Measurements from ENCODE around the gene RELN. TPM values are rescaled to one million over a fixed set of nuclear protein-coding genes. Genes with fewer than 3 reads are reported as not detected.
A peak's percentile ranks its signal among the peaks of the same experiment; 100 is the strongest.

RELN gene
- total and polyA plus RNA-seq, 9 of the 15 experiments (the other 6 are each of a cell fraction or from before 2014, with no cell fraction given) = 12.9 to 43.2 (median 18.1) TPM

- TF ChIP-seq TSHZ1 (CRISPR knock-in tag; IDR thresholded peaks at IDR 0.05) (no peak), PKNOX1 (IDR thresholded peaks at IDR 0.05) (peak; percentile 51), SRF (CRISPR knock-in tag; IDR thresholded peaks at IDR 0.05) (no peak), CHD2 (IDR thresholded peaks at IDR 0.05; ENCODE audit: low read depth, low read length) (no peak), MEIS2 (IDR thresholded peaks at IDR 0.05; ENCODE audit: partially characterized antibody) (peak; percentile 67), ZNF165 (CRISPR knock-in tag; IDR thresholded peaks at IDR 0.05; ENCODE audit: borderline replicate concordance) (no peak), ZBTB40 (IDR thresholded peaks at IDR 0.05) (no peak), ZBTB40 (CRISPR knock-in tag; IDR thresholded peaks at IDR 0.05) (no peak), SMARCE1 (IDR thresholded peaks at IDR 0.05) (peak; percentile 42; the same call in 1 of the 2 replicates)
- TF ChIP-seq, protein P1, sequence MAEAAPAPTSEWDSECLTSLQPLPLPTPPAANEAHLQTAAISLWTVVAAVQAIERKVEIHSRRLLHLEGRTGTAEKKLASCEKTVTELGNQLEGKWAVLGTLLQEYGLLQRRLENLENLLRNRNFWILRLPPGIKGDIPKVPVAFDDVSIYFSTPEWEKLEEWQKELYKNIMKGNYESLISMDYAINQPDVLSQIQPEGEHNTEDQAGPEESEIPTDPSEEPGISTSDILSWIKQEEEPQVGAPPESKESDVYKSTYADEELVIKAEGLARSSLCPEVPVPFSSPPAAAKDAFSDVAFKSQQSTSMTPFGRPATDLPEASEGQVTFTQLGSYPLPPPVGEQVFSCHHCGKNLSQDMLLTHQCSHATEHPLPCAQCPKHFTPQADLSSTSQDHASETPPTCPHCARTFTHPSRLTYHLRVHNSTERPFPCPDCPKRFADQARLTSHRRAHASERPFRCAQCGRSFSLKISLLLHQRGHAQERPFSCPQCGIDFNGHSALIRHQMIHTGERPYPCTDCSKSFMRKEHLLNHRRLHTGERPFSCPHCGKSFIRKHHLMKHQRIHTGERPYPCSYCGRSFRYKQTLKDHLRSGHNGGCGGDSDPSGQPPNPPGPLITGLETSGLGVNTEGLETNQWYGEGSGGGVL (CRISPR knock-in tag; IDR thresholded peaks at IDR 0.05) = no peak
- TF ChIP-seq, protein P2, sequence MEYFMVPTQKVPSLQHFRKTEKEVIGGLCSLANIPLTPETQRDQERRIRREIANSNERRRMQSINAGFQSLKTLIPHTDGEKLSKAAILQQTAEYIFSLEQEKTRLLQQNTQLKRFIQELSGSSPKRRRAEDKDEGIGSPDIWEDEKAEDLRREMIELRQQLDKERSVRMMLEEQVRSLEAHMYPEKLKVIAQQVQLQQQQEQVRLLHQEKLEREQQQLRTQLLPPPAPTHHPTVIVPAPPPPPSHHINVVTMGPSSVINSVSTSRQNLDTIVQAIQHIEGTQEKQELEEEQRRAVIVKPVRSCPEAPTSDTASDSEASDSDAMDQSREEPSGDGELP (CRISPR knock-in tag; IDR thresholded peaks at IDR 0.05; ENCODE audit: borderline replicate concordance) = no peak
These were observed 359.1 kb downstream of the RELN start (continued) for GRCh38 chr7:103630318-103630717.
